Osteoblast (primary cell): Measurements from ENCODE around the gene PATZ1. TPM values are rescaled to one million over a fixed set of nuclear protein-coding genes. Genes with fewer than 3 reads are reported as not detected.
"Not testable (repeated sequence)": the region's sequence is repeated elsewhere in the genome, so short reads cannot be mapped to it uniquely, and the experiment has no call there.

ENCODE experiments used
- DNase-seq: peaks from one replicate; pipeline ENCODE4 v3.0.0; 2011; ENCODE audit warnings: low spot score, mixed read lengths; ENCODE audit not compliant: insufficient read length; ENCODE audit errors: missing footprints
- H2AFZ ChIP-seq: 2 replicates; pipeline ENCODE4 v1.6.0; 2011; ENCODE audit warnings: mild to moderate bottlenecking, low read length
- H3K27ac ChIP-seq: 2 replicates; pipeline ENCODE4 v1.5.1; 2011; ENCODE audit warnings: mild to moderate bottlenecking, low read depth, low read length, moderate library complexity
- H3K27me3 ChIP-seq: 2 replicates; pipeline ENCODE4 v1.6.0; 2012; ENCODE audit warnings: mild to moderate bottlenecking, control low read depth, inconsistent platforms, low read length, moderate library complexity; ENCODE audit not compliant: insufficient read depth
- H3K36me3 ChIP-seq: 2 replicates; pipeline ENCODE4 v1.5.1; 2011; ENCODE audit warnings: mild to moderate bottlenecking, low read length, control low read depth, moderate library complexity; ENCODE audit not compliant: insufficient read depth
- H3K4me1 ChIP-seq: 2 replicates; pipeline ENCODE4 v1.5.1; 2011; ENCODE audit warnings: mild to moderate bottlenecking, low read length, control low read depth, moderate library complexity; ENCODE audit not compliant: insufficient read depth
- H3K4me2 ChIP-seq: 2 replicates; pipeline ENCODE4 v1.6.0; 2011; ENCODE audit warnings: mild to moderate bottlenecking, low read length; ENCODE audit not compliant: insufficient read depth
- H3K4me3 ChIP-seq: fragments of 200-600 bp; sonication (generic); 3 replicates; pipeline ENCODE4 v1.5.1; 2012; ENCODE audit warnings: mild to moderate bottlenecking, low read length, inconsistent platforms; ENCODE audit not compliant: insufficient read depth
- H3K79me2 ChIP-seq: 2 replicates; pipeline ENCODE4 v1.6.0; 2012; ENCODE audit warnings: mild to moderate bottlenecking, low read length, control low read depth, inconsistent platforms; ENCODE audit not compliant: insufficient read depth
- H3K9me3 ChIP-seq: 2 replicates; pipeline ENCODE4 v1.5.1; 2011; ENCODE audit warnings: low read depth, low read length, control low read depth
- H4K20me1 ChIP-seq: 2 replicates; pipeline ENCODE4 v1.6.0; 2012; ENCODE audit warnings: mild to moderate bottlenecking, low read length, control low read depth; ENCODE audit not compliant: insufficient read depth
- total RNA-seq: library from RNA; depleted of rRNA; stranded (reverse); fragments of >200 nt; gene quantifications from 2 replicates; pipeline ENCODE4 v1.2.3, GENCODE V29; 2012
- TF ChIP-seq, protein P1 (sequence below): IDR thresholded peaks from 2 replicates; pipeline ENCODE4 v1.5.1; 2011; ENCODE audit warnings: mild to moderate bottlenecking, low read depth, low read length, moderate library complexity; ENCODE audit errors: extremely low read depth

The PATZ1 gene
- total RNA-seq, 1 donor, result 15.2 TPM

DNA sequence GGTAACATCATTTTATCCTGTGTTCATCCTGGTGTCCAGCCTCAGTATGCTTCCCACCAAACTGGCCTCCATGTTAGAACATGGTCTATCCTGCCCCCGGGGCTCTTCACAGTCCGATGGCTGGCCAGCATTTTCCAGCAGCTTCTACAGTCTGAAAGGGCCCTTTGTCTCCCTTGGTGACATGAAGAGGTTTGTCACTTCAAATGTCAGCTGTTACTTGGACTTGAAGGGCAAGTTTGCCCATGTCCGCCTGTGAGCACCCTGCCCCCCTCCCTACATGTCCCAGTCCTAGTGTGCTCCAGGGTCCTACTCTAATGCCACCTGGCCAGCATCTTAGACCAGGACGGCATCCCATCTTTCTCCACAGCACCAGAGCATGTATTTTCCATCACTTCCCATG lies 24.7 kb downstream of the PATZ1 start:
- no peaks in the 10 kb centered on the region for H3K9me3 ChIP-seq
- no peak overlapping the region for H3K4me2 ChIP-seq
- H3K79me2 ChIP-seq, result no peaks in the 10 kb centered on the region
- H3K36me3 ChIP-seq, result peaks cover 5% of the 10 kb centered on the region
- H3K27me3 ChIP-seq, result no peaks in the 10 kb centered on the region
- H2AFZ ChIP-seq, result no peak overlapping the region
- H4K20me1 ChIP-seq, result no peaks in the 10 kb centered on the region
- no peaks in the 10 kb centered on the region for H3K4me1 ChIP-seq
- TF ChIP-seq, protein P1, sequence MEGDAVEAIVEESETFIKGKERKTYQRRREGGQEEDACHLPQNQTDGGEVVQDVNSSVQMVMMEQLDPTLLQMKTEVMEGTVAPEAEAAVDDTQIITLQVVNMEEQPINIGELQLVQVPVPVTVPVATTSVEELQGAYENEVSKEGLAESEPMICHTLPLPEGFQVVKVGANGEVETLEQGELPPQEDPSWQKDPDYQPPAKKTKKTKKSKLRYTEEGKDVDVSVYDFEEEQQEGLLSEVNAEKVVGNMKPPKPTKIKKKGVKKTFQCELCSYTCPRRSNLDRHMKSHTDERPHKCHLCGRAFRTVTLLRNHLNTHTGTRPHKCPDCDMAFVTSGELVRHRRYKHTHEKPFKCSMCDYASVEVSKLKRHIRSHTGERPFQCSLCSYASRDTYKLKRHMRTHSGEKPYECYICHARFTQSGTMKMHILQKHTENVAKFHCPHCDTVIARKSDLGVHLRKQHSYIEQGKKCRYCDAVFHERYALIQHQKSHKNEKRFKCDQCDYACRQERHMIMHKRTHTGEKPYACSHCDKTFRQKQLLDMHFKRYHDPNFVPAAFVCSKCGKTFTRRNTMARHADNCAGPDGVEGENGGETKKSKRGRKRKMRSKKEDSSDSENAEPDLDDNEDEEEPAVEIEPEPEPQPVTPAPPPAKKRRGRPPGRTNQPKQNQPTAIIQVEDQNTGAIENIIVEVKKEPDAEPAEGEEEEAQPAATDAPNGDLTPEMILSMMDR, result no peak
- H3K27ac ChIP-seq, result no peak overlapping the region
- no peak for DNase-seq
- no peak overlapping the region for H3K4me3 ChIP-seq

DNA sequence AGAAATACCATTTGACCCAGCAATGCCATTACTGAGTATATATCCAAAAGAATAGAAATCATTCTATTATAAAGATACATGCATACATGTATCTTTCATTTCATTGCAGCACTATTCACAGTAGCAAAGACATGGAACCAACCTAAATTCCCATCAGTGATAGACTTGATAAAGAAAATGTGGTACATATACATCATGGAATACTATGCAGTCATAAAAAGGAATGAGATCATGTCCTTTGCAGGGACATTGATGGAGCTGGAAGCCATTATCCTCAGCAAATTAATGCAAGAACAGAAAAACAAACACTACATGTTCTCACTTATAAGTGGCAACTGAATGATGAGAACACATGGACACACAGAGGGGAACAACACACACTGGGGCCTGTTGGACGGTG lies 31.9 kb downstream of the PATZ1 start:
- not testable (repeated sequence) for H3K4me3 ChIP-seq, H2AFZ ChIP-seq, H3K27ac ChIP-seq, H3K4me1 ChIP-seq, H3K36me3 ChIP-seq, H3K79me2 ChIP-seq, H3K9me3 ChIP-seq, H4K20me1 ChIP-seq, H3K4me2 ChIP-seq, DNase-seq, H3K27me3 ChIP-seq

DNA sequence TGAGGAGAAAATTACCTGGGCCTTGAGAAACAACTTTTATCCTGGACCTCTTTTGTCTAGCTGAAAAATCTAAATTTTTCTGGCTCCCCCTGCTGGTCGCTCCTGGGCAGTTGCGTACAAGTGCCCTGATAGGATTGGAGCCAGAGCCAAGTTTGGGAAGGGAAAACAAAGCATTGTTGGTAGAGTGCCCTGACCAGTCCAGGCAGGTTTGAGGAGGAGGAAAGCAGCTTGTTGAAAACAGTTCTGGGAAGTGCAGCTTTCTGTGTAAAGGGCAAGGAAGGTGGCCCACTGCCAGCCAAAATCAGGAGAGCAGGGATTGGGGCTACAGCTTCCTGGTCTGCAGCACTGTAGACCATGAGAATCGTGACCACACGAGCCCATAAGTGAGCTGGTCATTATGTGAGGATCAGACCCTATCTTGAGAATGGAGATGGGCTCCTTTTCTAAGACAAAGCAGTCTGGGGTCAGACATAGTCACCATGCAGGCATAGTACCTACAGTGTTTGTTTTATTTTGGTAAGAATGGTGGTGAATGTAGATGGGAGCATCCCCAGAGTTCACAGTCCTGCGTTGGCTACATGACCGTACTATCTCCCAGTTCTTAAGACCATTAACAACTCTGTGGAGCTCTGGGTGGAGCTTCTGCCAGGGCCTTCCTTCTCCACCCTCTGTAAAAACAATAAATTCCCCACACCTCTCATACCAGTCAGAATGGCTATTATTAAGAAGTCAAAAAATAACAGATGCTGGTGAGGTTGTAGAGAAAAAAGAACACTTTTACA lies 32.6 kb downstream of the PATZ1 start:
- TF ChIP-seq, protein P1, result peak; percentile 92
- Histone ChIP-seq H3K27me3 (no peaks in the 10 kb centered on the region), H3K79me2 (no peaks in the 10 kb centered on the region), H3K27ac (no peak overlapping the region), H2AFZ (peak overlapping the region; percentile 85), H4K20me1 (no peaks in the 10 kb centered on the region), H3K4me1 (peaks cover 4% of the 10 kb centered on the region), H3K4me3 (peak overlapping the region; percentile 9), H3K4me2 (peak overlapping the region; percentile 47), H3K9me3 (peaks cover 2% of the 10 kb centered on the region), H3K36me3 (no peaks in the 10 kb centered on the region)
- DNase-seq, result peak; percentile 89

DNA sequence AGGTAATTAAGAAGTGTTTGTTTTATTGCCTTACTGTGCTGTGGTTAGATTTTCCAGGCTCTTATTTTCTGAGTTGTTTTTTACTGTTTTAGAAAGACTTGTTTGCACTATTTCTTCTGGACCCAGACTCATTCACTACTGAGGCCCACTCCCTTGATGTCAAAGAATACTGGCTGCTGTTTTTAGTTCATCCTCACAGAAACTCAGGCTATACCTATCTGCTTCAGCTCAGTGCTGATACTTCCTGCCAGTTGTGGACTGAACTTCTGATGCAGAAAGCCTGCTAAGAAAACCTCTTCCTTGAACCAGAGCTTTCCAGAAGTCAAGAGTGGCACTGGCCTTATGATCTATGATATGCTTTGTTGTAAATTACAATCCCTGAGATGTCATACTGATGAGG lies 38.0 kb downstream of the PATZ1 start:
- H3K36me3 ChIP-seq, result no peaks in the 10 kb centered on the region
- H3K4me1 ChIP-seq, result no peaks in the 10 kb centered on the region
- no peak overlapping the region for H2AFZ ChIP-seq
- no peaks in the 10 kb centered on the region for H3K9me3 ChIP-seq
- H3K4me3 ChIP-seq, result no peak overlapping the region
- DNase-seq, result no peak
- no peak overlapping the region for H3K27ac ChIP-seq
- H3K79me2 ChIP-seq, result no peaks in the 10 kb centered on the region
- no peaks in the 10 kb centered on the region for H4K20me1 ChIP-seq
- TF ChIP-seq, protein P1, result no peak
- peaks cover 7% of the 10 kb centered on the region for H3K27me3 ChIP-seq
- no peak overlapping the region for H3K4me2 ChIP-seq
